Cardiac muscle cell (in vitro differentiated cells and primary cell): ENCODE measurements around the gene APEH. TPM values are rescaled to one million over a fixed set of nuclear protein-coding genes. Genes with fewer than 3 reads are reported as not detected.

ENCODE experiments used
- DNase-seq, 2 donors: peaks; one replicate each; pipeline versions ENCODE4 v3.0.0 to v3.0.0-alpha.2; 2010 to 2017; ENCODE audit warnings: low read depth in 1 of 2, low spot score in 1 of 2
- H3K27ac ChIP-seq: fragments of 200-600 bp; sonication (generic); 2 replicates; pipeline ENCODE4 v1.5.1; 2016
- H3K27me3 ChIP-seq: fragments of 200-600 bp; sonication (generic); 2 replicates; pipeline ENCODE4 v1.6.0; 2016; ENCODE audit warnings: control low read depth
- H3K36me3 ChIP-seq: fragments of 200-600 bp; sonication (generic); 2 replicates; pipeline ENCODE4 v1.5.1; 2016; ENCODE audit warnings: control low read depth
- H3K4me1 ChIP-seq: fragments of 200-600 bp; sonication (generic); 2 replicates; pipeline ENCODE4 v1.8.1; 2017; ENCODE audit warnings: low read depth, mild to moderate bottlenecking, mixed run types
- H3K4me3 ChIP-seq: fragments of 200-600 bp; sonication (generic); 2 replicates; pipeline ENCODE4 v1.5.1; 2016; ENCODE audit warnings: mild to moderate bottlenecking
- H3K9me3 ChIP-seq: fragments of 200-600 bp; sonication (generic); 2 replicates; pipeline ENCODE4 v1.5.1; 2017; ENCODE audit warnings: low read depth, mild to moderate bottlenecking, control low read depth
- polyA plus RNA-seq: library from polyadenylated mRNA; unstranded; fragments of >200 nt; fragmentation: Nextera tagmentation; extraction: Ambion mirVana; gene quantifications from 2 replicates; pipeline ENCODE4 v1.2.1, GENCODE V29; 2016
- total RNA-seq: library from RNA; depleted of rRNA; stranded (reverse); fragments of >200 nt; gene quantifications from 2 replicates; pipeline ENCODE4 v1.2.3, GENCODE V29; 2016
- TF ChIP-seq, protein P1 (sequence below): IDR thresholded peaks from 2 replicates; pipeline ENCODE4 v1.5.1; 2012; ENCODE audit warnings: low read depth, mild to moderate bottlenecking, low read length

Gene APEH
- total and polyA plus RNA-seq, 2 experiments from 2014 or later: 165 to 216 TPM

DNA sequence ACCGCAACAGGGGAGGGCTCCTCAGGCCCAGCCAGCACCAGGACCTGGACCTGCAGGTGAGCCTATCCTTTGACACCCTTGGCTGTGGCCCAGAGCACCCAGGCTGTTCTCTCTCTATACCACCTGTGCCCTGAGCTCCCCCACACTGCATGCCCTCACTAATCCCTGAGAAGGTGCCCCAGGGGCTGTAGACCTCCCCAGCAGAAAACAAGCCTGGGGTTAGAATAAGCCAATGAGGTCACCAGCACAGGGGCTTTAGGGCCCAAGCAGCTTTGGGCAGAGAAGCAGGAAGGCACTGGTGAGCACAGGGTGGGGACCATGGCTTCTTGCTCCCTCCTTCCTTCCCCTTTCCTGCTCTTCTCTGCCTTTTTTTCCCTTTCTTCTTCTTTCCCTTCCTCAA is 10.3 kb upstream of the APEH start:
- TF ChIP-seq, protein P1, sequence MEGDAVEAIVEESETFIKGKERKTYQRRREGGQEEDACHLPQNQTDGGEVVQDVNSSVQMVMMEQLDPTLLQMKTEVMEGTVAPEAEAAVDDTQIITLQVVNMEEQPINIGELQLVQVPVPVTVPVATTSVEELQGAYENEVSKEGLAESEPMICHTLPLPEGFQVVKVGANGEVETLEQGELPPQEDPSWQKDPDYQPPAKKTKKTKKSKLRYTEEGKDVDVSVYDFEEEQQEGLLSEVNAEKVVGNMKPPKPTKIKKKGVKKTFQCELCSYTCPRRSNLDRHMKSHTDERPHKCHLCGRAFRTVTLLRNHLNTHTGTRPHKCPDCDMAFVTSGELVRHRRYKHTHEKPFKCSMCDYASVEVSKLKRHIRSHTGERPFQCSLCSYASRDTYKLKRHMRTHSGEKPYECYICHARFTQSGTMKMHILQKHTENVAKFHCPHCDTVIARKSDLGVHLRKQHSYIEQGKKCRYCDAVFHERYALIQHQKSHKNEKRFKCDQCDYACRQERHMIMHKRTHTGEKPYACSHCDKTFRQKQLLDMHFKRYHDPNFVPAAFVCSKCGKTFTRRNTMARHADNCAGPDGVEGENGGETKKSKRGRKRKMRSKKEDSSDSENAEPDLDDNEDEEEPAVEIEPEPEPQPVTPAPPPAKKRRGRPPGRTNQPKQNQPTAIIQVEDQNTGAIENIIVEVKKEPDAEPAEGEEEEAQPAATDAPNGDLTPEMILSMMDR: no peak
- DNase-seq: no peak
- no peaks in the 10 kb centered on the region for H3K4me1 ChIP-seq
- no peaks in the 10 kb centered on the region for H3K9me3 ChIP-seq
- no peak overlapping the region for H3K27ac ChIP-seq
- no peak overlapping the region for H3K4me3 ChIP-seq
- H3K27me3 ChIP-seq: no peaks in the 10 kb centered on the region
- no peaks in the 10 kb centered on the region for H3K36me3 ChIP-seq

DNA sequence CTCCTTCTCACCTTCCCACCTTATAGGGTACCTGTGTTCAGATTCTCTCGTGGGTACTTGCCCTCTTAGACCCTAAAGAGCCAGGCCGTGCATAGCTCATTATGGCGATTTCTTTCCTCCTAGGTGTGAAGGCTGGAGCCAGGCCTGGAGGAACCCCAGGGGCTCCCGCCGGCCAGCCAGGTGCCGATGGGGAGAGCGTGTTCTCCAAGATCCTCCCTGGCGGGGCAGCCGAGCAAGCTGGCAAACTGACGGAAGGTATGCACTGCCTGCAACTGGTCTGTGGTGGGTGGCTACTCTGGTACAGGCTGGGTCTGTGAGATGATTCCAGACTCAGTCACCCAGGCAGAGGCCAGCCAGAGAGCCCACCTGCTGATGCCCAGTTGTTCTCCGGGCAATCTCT is 9.9 kb upstream of the APEH start:
- H3K27me3 ChIP-seq: no peaks in the 10 kb centered on the region
- TF ChIP-seq, protein P1: no peak

DNA sequence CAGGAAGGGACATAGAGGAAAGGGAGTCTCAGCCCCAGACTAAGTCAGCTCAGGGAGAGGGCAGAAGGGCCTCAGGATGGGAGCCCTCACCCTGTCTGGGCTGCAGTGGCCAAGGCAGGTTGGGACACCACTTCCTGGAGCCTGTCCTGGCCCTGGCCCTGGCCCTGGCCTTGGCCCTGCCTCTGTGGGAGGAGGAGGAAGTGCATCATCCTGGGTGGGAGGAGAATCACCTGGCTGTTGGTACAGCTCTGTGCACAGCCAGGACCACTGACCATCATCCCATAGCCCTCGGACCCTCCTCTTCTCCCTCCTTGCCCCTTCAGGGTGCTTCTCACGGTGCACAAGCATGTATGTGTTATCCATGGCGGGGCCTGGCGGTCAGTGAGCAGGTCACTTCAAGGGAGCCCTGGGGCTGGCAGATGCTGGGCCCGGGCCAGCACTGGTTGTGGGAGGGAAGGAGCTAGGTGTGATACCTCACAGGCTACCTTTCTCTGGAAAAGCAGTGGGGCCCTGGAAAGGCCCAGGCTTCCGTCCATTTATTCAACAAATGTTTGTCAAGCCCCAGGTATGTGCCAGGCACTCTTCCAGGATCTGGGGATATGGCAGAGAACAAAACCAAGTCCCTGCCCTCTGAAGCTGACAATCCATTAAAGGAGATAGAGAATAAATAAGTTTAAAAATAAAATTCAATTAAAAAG is 8.2 kb upstream of the APEH start:
- Histone ChIP-seq H3K4me3 (no peak overlapping the region), H3K9me3 (no peaks in the 10 kb centered on the region), H3K27me3 (no peaks in the 10 kb centered on the region), H3K4me1 (no peaks in the 10 kb centered on the region), H3K36me3 (no peaks in the 10 kb centered on the region), H3K27ac (no peak overlapping the region)
- TF ChIP-seq, protein P1: no peak
- DNase-seq: no peak

More for the DNA sequence above, 9.9 kb upstream of the APEH start:
- no peaks in the 10 kb centered on the region for H3K9me3 ChIP-seq
- no peak overlapping the region for H3K4me3 ChIP-seq
- H3K36me3 ChIP-seq: no peaks in the 10 kb centered on the region
- DNase-seq: no peak
- H3K27ac ChIP-seq: no peak overlapping the region
- H3K4me1 ChIP-seq: no peaks in the 10 kb centered on the region

DNA sequence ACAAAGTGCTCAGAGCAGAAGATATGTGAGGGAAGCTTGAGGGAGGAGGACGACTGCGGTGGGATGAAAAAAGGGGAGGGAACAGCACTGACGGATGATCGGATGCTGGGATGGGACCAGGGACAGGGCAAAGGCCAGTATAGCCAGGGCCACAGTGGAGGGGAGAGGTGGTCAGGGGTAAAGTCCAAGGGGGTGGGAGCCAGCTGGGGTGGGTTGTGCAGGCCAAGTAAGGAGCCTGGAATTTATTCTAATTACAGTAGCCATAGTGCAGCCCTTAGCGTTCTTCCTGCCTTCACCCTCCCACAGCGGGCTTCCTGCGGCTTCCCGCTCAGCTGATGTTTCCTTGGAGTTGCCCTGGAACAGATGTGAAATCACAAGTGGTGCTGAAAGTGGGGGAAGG is 7.6 kb upstream of the APEH start:
- no peaks in the 10 kb centered on the region for H3K27me3 ChIP-seq
- DNase-seq: peak in 1 of 2 donors; percentile 53
- H3K4me1 ChIP-seq: peaks cover 6% of the 10 kb centered on the region
- no peaks in the 10 kb centered on the region for H3K36me3 ChIP-seq
- H3K4me3 ChIP-seq: no peak overlapping the region
- H3K9me3 ChIP-seq: no peaks in the 10 kb centered on the region
- TF ChIP-seq, protein P1: no peak
- H3K27ac ChIP-seq: no peak overlapping the region

DNA sequence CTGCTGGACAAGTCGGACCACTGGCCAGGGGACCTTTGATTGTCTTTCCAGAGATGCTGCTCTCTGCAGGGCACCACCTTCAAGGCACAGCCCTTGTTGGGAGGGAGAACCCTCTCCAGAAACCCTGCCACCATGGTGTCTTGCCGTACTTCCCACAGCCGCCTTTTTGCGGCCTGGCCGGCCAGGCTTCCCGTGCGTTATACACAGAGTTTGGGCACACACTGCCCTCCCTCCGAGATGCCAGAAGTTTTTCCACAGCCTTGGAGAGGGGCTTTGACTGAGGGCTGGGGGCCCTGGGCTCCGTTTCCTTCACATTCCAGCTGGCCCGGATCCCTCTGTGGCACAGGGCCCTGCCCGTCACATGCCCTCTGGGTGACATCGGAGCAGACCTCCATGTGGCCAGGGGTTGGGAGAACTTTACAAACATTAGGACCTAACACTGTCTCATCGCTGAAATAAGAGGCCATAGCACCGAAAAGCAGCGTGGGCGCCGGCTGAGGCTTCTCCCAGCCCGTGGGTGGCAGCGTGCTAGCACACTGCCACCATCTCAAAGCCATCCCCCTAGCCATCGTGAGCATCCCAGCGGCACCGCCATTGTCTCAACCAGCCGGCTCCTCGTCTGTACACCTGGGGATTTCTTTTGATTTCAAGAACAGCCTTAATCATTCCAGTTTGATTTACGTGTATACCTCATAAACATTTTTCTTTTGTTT is 6.3 kb upstream of the APEH start:
- DNase-seq: no peak
- TF ChIP-seq, protein P1: no peak
- H3K36me3 ChIP-seq: no peaks in the 10 kb centered on the region
- no peak overlapping the region for H3K4me3 ChIP-seq
- no peaks in the 10 kb centered on the region for H3K27me3 ChIP-seq
- peaks cover 6% of the 10 kb centered on the region for H3K4me1 ChIP-seq
- H3K27ac ChIP-seq: no peak overlapping the region
- H3K9me3 ChIP-seq: no peaks in the 10 kb centered on the region
